Colonic mucosa (tissue), 4 donors: ENCODE measurements around the gene OR1F1. TPM values are rescaled to one million over a fixed set of nuclear protein-coding genes. Genes with fewer than 3 reads are reported as not detected.

Experiments used
- DNase-seq: peaks from one replicate; pipeline ENCODE4 v3.0.0-alpha.2; 2020
- H3K27ac ChIP-seq: fragments of 200-600 bp; one replicate; pipeline ENCODE4 v1.8.0; 2021
- H3K27me3 ChIP-seq: fragments of 200-600 bp; one replicate; pipeline ENCODE4 v1.8.0; 2021
- H3K36me3 ChIP-seq: fragments of 200-600 bp; one replicate; pipeline ENCODE4 v1.8.0; 2021
- H3K4me1 ChIP-seq: fragments of 200-600 bp; one replicate; pipeline ENCODE4 v1.8.0; 2021; ENCODE audit warnings: mild to moderate bottlenecking
- H3K4me3 ChIP-seq: fragments of 200-600 bp; one replicate; pipeline ENCODE4 v1.8.0; 2021
- H3K9ac ChIP-seq, 2 donors: one replicate each; pipeline ENCODE4 v1.7.0; 2013; ENCODE audit warnings: control low read depth in 2 of 2, low read depth in 2 of 2, low read length in 2 of 2
- H3K9me3 ChIP-seq: fragments of 200-600 bp; one replicate; pipeline ENCODE4 v1.8.0; 2021
- CTCF ChIP-seq: fragments of 200-600 bp; IDR thresholded peaks from one replicate; pipeline ENCODE4 v1.8.0; 2022; ENCODE audit warnings: antibody characterized with exemption, mild to moderate bottlenecking
- intact Hi-C: fragments of 100-400 bp; cut with DNase I; formaldehyde crosslinking; loops from one replicate; pipeline ENCODE4 v1.14.1; 2022
- total RNA-seq, 2 donors: library from RNA; stranded (reverse); fragmentation: NEBNext Ultra II Directional in 1 of 2; extraction: Animal tissue kit (Norgen Biotek cat#: 25700) in 1 of 2; gene quantifications; one replicate each; pipeline ENCODE4 v1.2.1, GENCODE V29; 2021
- donor health status: healthy.
- donor health status: DM: no; HTN: no; CAD: no.
- donor health status: DM: no; HTN: no; CAD: no.

OR1F1 gene
- total RNA-seq, 2 donors from 2014 or later = not detected

- Histone ChIP-seq H3K36me3 (no peaks in the 10 kb centered on the region), H3K4me1 (peaks cover 6% of the 10 kb centered on the region), H3K4me3 (peak overlapping the region; percentile 91), H3K9ac (peak overlapping the region; percentile 86 to 95), H3K27ac (peak overlapping the region; percentile 88), H3K9me3 (no peaks in the 10 kb centered on the region), H3K27me3 (no peaks in the 10 kb centered on the region)
- intact Hi-C loops = no loop called here
- no peak for TF ChIP-seq CTCF
- peak; percentile 41 for DNase-seq
Observed at GRCh38 chr16:3158026-3158509, 29.9 kb upstream of the OR1F1 start.

- Histone ChIP-seq H3K27me3 (no peaks in the 10 kb centered on the region), H3K27ac (peak overlapping the region; percentile 88), H3K4me3 (peak overlapping the region; percentile 91), H3K9me3 (no peaks in the 10 kb centered on the region), H3K36me3 (no peaks in the 10 kb centered on the region), H3K9ac (peak overlapping the region; percentile 86 to 95), H3K4me1 (peaks cover 6% of the 10 kb centered on the region)
- intact Hi-C loops = no loop called here
- no peak for TF ChIP-seq CTCF
- DNase-seq = peak; percentile 95
Observed at GRCh38 chr16:3158510-3159314, 29.3 kb upstream of the OR1F1 start.

- peak overlapping the region; percentile 8 to 58 for H3K9ac ChIP-seq
- peaks cover 6% of the 10 kb centered on the region for H3K4me1 ChIP-seq
- no peak overlapping the region for H3K4me3 ChIP-seq
- intact Hi-C loops = no loop called here
- TF ChIP-seq CTCF = no peak
- H3K36me3 ChIP-seq = no peaks in the 10 kb centered on the region
- no peaks in the 10 kb centered on the region for H3K9me3 ChIP-seq
- peak; percentile 61 for DNase-seq
- peak overlapping the region; percentile 78 for H3K27ac ChIP-seq
- H3K27me3 ChIP-seq = no peaks in the 10 kb centered on the region
Observed at GRCh38 chr16:3161235-3162018, 26.6 kb upstream of the OR1F1 start.

- Histone ChIP-seq H3K4me1 (peaks cover 6% of the 10 kb centered on the region), H3K9me3 (no peaks in the 10 kb centered on the region), H3K36me3 (no peaks in the 10 kb centered on the region), H3K27me3 (peaks cover 13% of the 10 kb centered on the region), H3K27ac (no peak overlapping the region), H3K4me3 (no peak overlapping the region), H3K9ac (no peak overlapping the region)
- no peak for DNase-seq
- intact Hi-C loops = no loop called here
- TF ChIP-seq CTCF = no peak
Observed at GRCh38 chr16:3164121-3164991, 23.6 kb upstream of the OR1F1 start.
